Left lung (tissue), 10 donors: Measurements from ENCODE around the gene HIVEP2. TPM values are rescaled to one million over a fixed set of nuclear protein-coding genes. Genes with fewer than 3 reads are reported as not detected.
A peak's percentile ranks its signal among the peaks of the same experiment; 100 is the strongest.

ENCODE experiments used
- ATAC-seq: fragments of 200-7000 bp; cut with Tn5 transposase; one replicate; pipeline ENCODE4 v1.9.1; 2020; ENCODE audit warnings: moderate library complexity
- DNase-seq, 4 donors: peaks; one replicate each; pipeline ENCODE4 v3.0.0-alpha.2; 2013 to 2020
- H3K27ac ChIP-seq, 2 donors: fragments of 200-600 bp; sonication (generic) in 1 of 2; one replicate each; pipeline versions ENCODE4 v1.5.0 to v1.8.0; 2020 to 2021
- H3K27me3 ChIP-seq, 2 donors: fragments of 200-600 bp; sonication (generic) in 1 of 2; one replicate each; pipeline versions ENCODE4 v1.5.0 to v1.8.0; 2020 to 2021
- H3K36me3 ChIP-seq, 2 donors: fragments of 200-600 bp; sonication (generic) in 1 of 2; one replicate each; pipeline versions ENCODE4 v1.5.0 to v1.8.0; 2020 to 2021
- H3K4me1 ChIP-seq, 2 donors: fragments of 200-600 bp; one replicate each; pipeline ENCODE4 v1.8.0; 2021
- H3K4me3 ChIP-seq, 2 donors: fragments of 200-600 bp; sonication (generic) in 1 of 2; one replicate each; pipeline versions ENCODE4 v1.5.0 to v1.8.0; 2020 to 2021; ENCODE audit warnings: mild to moderate bottlenecking in 1 of 2
- H3K9me3 ChIP-seq, 2 donors: fragments of 200-600 bp; sonication (generic) in 1 of 2; one replicate each; pipeline versions ENCODE4 v1.5.0 to v1.8.0; 2020 to 2021
- intact Hi-C, 2 donors: fragments of 100-400 bp; cut with DNase I; formaldehyde crosslinking; loops; one replicate each; pipeline versions ENCODE4 v1.11.2 to v1.14.2; 2022
- polyA plus RNA-seq, 6 donors: library from polyadenylated mRNA; unstranded; fragments of 120-200 nt; gene quantifications; one replicate each; pipeline ENCODE4 v1.2.1, GENCODE V29; 2013; ENCODE audit not compliant: insufficient read length in 6 of 6
- total RNA-seq, 2 donors: library from RNA; stranded (reverse); fragmentation: NEBNext Ultra II Directional; extraction: Animal tissue kit (Norgen Biotek cat#: 25700); gene quantifications; one replicate each; pipeline ENCODE4 v1.2.1, GENCODE V29; 2021
- TF ChIP-seq, protein P1 (sequence below), 2 donors: fragments of 200-600 bp; sonication (generic) in 1 of 2; IDR thresholded peaks; one replicate each; pipeline versions ENCODE4 v1.5.0 to v1.8.0; 2021; ENCODE audit warnings: antibody characterized with exemption in 2 of 2
- donor health status: DM: no; HTN: yes; CAD: no.
- donor health status: DM: no; HTN: no; CAD: no.

HIVEP2 gene
- total and polyA plus RNA-seq, 8 donors: 11.5 to 16.6 (median 13.1) TPM

DNA sequence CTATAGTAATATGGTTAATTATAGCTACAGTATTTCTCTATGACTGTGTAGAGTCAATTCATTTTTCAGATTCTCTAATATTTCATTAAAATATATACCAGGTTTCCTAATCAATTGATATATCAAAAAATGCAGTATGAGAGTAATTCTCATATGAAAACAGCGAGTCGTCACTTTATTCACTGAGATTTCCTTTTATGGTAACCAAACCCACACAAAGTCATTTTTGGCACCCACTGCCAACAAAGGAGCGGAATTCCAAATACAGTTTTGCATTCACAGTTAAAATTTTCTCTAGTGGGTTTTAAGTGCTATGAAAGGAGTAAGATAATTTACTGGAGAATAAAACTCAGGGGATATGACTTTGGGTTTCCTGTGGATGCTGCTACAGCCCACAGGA, 163.8 kb downstream of the HIVEP2 start:
- TF ChIP-seq, protein P1, sequence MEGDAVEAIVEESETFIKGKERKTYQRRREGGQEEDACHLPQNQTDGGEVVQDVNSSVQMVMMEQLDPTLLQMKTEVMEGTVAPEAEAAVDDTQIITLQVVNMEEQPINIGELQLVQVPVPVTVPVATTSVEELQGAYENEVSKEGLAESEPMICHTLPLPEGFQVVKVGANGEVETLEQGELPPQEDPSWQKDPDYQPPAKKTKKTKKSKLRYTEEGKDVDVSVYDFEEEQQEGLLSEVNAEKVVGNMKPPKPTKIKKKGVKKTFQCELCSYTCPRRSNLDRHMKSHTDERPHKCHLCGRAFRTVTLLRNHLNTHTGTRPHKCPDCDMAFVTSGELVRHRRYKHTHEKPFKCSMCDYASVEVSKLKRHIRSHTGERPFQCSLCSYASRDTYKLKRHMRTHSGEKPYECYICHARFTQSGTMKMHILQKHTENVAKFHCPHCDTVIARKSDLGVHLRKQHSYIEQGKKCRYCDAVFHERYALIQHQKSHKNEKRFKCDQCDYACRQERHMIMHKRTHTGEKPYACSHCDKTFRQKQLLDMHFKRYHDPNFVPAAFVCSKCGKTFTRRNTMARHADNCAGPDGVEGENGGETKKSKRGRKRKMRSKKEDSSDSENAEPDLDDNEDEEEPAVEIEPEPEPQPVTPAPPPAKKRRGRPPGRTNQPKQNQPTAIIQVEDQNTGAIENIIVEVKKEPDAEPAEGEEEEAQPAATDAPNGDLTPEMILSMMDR (IDR thresholded peaks at IDR 0.05): no peak
- Histone ChIP-seq H3K4me3 (no peak overlapping the region), H3K9me3 (no peaks in the 10 kb centered on the region), H3K36me3 (no peaks in the 10 kb centered on the region), H3K4me1 (peaks cover 0 to 11% of the 10 kb centered on the region in 2 donors), H3K27me3 (no peaks in the 10 kb centered on the region), H3K27ac (no peak overlapping the region)
- DNase-seq: no peak
- intact Hi-C loops: no loop called here
- no peak for ATAC-seq

DNA sequence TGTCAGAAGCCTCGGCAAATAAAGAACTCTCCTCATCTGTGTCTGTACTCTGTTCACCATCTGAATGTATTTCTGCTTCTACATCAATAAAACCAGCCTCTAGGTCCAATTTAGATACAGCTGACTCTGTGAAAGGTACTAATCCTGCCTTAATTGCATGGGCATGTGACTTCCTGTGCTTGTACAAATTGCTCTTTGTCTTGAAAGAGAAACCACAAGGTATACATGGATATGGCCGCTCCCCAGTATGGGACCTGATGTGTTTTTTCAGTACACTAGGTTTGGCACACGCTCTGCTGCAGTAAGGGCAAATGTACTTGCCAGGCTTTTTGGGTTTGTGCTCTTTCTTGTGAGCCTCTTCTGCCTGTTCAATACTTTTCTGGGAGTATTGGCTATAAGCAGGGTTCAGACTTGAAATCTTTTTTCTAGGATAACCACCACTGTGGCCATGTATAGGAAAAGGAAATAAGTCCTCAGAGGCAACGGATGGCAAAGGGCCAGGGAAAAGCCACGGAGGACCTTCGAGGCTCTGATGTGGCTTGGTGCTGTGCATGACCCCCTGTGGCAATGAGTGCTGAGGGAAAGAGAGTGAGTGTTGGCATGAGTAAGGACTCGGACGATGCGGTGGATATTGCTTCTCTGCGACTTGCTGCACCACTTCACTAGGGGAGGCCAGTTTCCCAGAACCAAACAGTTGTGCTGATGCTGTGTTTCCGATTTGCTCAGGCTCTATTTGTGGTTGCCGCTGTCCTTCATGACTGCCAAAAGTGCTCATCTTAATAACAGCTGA, 170.9 kb downstream of the HIVEP2 start:
- intact Hi-C loops: no loop called here
- H3K27ac ChIP-seq: no peak overlapping the region
- no peaks in the 10 kb centered on the region for H3K9me3 ChIP-seq

DNA sequence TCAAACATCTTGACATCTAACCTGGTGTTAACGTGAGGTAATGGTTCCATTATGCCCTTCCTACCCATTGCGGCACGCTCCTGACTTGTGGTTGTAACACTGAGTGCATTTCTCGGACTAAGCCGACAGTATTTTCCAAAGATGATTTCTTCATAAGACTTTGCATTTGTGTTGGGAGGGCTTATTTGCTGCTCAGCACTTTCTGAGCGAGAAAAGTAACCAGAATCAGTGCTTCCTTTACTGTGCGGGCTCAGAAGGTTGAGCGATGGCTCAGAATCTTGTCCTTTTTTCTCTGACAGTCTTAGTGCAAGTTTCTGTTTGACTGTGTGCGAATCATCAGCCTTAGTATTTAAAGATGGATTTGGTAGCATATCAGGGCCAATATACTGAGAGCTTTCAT, 171.7 kb downstream of the HIVEP2 start:
- no peak overlapping the region for H3K4me3 ChIP-seq
- DNase-seq (no peak), ATAC-seq (no peak)
- H3K36me3 ChIP-seq: peaks cover 0 to 53% of the 10 kb centered on the region in 2 donors
- no peaks in the 10 kb centered on the region for H3K27me3 ChIP-seq
- no peaks in the 10 kb centered on the region for H3K9me3 ChIP-seq
- TF ChIP-seq, protein P1 (IDR thresholded peaks at IDR 0.05): no peak
- no peak overlapping the region for H3K27ac ChIP-seq
- H3K4me1 ChIP-seq: no peaks in the 10 kb centered on the region
- intact Hi-C loops: no loop called here

More for the DNA sequence above, 170.9 kb downstream of the HIVEP2 start:
- no peaks in the 10 kb centered on the region for H3K27me3 ChIP-seq
- no peak overlapping the region for H3K4me3 ChIP-seq
- DNase-seq (no peak), ATAC-seq (no peak)
- peaks cover 0 to 53% of the 10 kb centered on the region in 2 donors for H3K36me3 ChIP-seq
- TF ChIP-seq, protein P1 (IDR thresholded peaks at IDR 0.05): no peak
- H3K4me1 ChIP-seq: no peaks in the 10 kb centered on the region

DNA sequence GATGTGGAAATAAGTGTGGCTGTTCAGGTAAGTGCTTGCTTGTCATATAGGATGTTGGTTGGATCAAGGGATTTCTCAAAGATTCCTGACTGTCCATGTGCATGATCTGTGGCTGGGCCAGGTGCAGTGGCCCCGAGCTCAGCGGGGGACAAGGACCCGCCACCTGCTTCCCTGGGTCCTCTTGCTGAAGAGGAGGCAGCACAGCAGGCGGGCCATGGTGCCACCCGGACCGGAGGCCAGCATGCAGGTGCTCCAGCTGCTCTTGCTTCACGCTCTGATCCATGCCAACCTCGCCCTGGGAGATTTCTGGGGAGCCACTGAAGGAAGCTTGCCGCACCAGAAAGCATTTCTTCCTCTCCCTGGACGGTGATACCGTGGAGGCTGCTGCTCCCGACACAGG, 173.8 kb downstream of the HIVEP2 start:
- Histone ChIP-seq H3K27ac (no peak overlapping the region), H3K27me3 (no peaks in the 10 kb centered on the region), H3K9me3 (no peaks in the 10 kb centered on the region), H3K4me3 (no peak overlapping the region), H3K4me1 (no peaks in the 10 kb centered on the region), H3K36me3 (peaks cover 0 to 60% of the 10 kb centered on the region in 2 donors)
- ATAC-seq: no peak
- intact Hi-C loops: no loop called here
- peak in 1 of 4 donors; percentile 73 for DNase-seq
- TF ChIP-seq, protein P1 (IDR thresholded peaks at IDR 0.05): no peak

DNA sequence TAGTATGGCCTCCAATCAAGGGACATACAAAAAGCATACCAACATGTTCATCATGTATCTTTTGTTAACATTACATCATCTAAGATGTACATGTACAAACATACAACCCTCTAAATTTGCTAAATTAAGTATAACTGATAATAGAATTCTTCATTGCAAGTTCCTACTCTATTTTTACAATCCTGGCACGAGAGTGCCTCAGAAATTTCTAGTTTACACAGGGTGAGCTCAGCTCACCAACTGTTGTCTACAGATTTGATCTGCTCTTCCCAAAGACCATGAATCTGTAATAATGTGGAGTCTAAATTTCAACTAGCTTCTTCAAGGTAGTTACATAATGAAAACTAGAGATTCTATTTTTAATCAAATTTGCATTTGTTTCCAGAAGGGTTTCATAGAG, 179.7 kb downstream of the HIVEP2 start:
- Histone ChIP-seq H3K4me3 (no peak overlapping the region), H3K27ac (no peak overlapping the region), H3K36me3 (peaks cover 0 to 30% of the 10 kb centered on the region in 2 donors), H3K9me3 (no peaks in the 10 kb centered on the region), H3K4me1 (no peaks in the 10 kb centered on the region), H3K27me3 (no peaks in the 10 kb centered on the region)
- ATAC-seq (no peak), DNase-seq (no peak)
- intact Hi-C loops: no loop called here
- TF ChIP-seq, protein P1 (IDR thresholded peaks at IDR 0.05): no peak
